ENCODE data around the gene KIAA1671.
A peak's percentile ranks its signal among the peaks of the same experiment; 100 is the strongest.
"Not testable (repeated sequence)": the region's sequence is repeated elsewhere in the genome, so short reads cannot be mapped to it uniquely, and the experiment has no call there.

The KIAA1671 gene

DNA sequence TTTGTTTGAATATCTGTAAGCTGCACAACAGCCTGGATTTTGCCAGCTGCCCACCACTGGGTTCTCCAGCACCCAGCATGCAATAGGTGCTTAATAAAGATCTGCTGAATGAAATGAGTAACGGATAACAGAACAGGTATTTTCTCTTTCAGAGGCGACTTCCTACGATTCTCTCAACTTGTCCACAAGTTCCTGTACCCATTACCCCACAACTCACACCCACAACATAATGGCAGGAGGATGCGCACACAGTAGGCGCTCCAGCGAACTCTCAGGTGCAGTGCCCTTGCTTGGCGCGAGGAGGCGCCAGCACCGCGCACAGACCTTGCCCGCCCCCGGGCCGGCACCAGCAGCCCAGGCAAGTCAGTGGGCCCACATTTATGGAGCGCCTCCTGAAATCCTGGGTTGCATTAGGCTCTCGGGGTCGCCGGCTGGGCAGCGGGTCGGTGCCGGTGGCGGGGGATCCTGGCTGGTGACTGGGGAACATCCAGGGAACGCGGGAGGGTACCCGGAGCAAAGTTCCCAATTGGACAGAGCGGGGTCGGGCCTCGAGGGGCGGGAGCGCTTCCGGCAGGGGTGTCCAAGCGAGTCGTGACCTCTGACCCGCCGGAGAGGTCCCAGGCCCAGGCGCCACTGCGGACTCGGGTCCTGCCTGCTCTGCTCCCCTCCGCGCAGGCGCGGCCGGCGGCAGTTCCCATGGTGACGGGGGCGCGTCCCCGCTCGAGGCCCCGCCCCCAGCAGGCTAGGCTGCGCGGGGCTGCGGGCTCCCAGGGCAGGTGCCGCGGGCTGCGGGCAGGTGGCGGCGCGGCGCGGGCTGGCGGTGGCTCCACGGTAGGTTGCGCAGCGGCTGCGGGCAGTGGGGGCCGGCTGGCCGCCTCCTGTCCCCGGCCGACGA is at the start of gene KIAA1671:
Gene KIAA1671 (plus strand): TSS at position 775 of the 895 bp plus-strand sequence. CDS start 75,284 bp downstream, outside the sequence.
- DNase-seq (ENCODE audit: low spot score): peak; percentile 88

GRCh38 chr22:24905909-24906308 is 46.6 kb upstream of the KIAA1671 start:
- DNase-seq (ENCODE audit: low spot score): no peak

- DNase-seq (ENCODE audit: low spot score): not testable (repeated sequence)
Measured at GRCh38 chr22:24907101-24907500, 45.4 kb upstream of the KIAA1671 start.

DNA sequence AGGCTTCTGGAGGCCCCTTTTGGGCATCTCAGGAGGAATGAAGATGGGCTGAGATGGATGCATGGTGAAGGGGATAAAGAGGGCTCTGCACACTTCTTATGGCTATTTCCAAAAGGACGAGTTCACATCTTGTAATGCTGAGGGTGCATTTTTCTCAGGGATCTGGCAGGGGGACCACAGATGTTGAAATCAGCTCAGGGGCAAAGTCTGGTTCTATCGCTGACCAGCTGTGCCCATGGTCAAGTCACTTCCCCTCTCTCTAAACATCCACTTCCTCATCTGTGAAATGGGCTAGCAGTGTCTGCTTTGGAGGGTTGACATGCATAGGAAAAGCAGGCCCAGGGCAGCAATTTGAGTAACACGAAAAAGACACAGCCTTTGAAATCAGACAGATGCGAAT is 32.5 kb upstream of the KIAA1671 start:
- no peak for DNase-seq (ENCODE audit: low spot score)

- no peak for DNase-seq (ENCODE audit: low spot score)
Measured at GRCh38 chr22:24925586-24926427, 26.7 kb upstream of the KIAA1671 start.

DNA sequence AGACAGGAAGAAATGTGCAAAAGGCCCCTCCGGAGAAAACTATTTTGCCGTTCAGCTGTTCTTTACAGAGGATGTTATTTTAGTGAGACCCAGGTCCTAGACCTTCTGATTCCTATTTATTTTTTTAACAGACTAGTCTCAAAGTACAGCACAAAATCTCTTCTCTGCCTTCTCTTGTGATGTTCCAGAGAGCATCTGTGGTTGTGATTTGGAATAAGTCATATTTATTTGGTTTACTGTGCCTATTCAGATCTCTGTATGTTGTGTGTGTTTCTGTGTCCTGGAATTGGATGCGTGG is 26.1 kb upstream of the KIAA1671 start:
- no peak for DNase-seq (ENCODE audit: low spot score)

- DNase-seq (ENCODE audit: low spot score): no peak
Measured at GRCh38 chr22:24926849-24927579, 25.5 kb upstream of the KIAA1671 start.

GRCh38 chr22:24928322-24928721 is 24.2 kb upstream of the KIAA1671 start:
- no peak for DNase-seq (ENCODE audit: low spot score)

- DNase-seq (ENCODE audit: low spot score): no peak
Measured at GRCh38 chr22:24930678-24931077, 21.8 kb upstream of the KIAA1671 start.

GRCh38 chr22:24935771-24936483 is 16.6 kb upstream of the KIAA1671 start:
- DNase-seq (ENCODE audit: low spot score): no peak

GRCh38 chr22:24937114-24937513 is 15.4 kb upstream of the KIAA1671 start:
- DNase-seq (ENCODE audit: low spot score): no peak

DNA sequence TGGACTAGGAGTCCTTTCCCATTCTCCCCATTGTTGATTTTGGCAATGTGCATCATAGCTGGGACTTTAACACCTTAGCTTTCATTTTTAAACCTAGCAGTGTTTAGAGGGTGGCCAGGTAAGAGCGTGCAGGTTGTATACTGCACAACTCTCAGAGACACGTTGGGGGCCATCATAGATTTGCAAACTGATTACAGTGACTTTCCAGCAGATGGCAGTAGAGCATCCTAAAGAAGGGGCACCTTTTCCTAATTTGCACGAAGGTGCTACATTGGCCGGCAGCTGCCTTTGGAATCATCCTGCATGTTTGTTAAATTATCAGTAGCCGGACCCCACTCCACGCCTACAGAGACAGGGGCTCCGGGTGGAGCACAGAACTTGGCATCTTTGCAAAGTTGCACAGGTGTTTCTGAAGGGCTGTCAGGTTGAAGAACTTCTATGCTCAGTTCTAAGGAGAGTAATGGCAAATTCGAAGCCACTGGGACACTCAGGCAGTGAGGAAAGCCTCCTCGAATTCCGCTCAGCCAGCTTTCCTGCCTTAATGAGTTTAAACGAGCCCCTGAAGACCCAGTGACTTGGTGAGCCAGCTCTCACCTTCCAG is 13.7 kb upstream of the KIAA1671 start:
- peak; percentile 65 for DNase-seq (ENCODE audit: low spot score)

DNA sequence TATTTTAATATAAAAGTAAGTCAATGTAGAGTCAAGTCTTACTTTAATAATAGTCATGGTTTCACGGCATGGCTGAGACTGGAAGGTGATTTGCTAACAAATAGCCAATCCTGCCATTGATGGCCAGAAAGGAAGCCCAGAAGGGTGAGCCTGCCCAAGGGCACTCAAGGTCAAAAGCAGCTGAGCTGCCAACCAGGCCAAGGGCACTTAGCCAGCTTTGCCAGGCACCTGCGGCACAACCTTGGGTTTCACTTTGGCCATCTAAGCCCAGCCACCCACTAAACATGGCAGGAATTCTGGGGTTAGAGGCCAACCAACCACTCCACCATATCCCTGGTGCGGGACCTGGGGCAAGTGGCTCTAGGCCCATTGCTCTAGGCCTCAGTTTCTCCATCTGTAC is 10.2 kb upstream of the KIAA1671 start:
- no peak for DNase-seq (ENCODE audit: low spot score)

DNA sequence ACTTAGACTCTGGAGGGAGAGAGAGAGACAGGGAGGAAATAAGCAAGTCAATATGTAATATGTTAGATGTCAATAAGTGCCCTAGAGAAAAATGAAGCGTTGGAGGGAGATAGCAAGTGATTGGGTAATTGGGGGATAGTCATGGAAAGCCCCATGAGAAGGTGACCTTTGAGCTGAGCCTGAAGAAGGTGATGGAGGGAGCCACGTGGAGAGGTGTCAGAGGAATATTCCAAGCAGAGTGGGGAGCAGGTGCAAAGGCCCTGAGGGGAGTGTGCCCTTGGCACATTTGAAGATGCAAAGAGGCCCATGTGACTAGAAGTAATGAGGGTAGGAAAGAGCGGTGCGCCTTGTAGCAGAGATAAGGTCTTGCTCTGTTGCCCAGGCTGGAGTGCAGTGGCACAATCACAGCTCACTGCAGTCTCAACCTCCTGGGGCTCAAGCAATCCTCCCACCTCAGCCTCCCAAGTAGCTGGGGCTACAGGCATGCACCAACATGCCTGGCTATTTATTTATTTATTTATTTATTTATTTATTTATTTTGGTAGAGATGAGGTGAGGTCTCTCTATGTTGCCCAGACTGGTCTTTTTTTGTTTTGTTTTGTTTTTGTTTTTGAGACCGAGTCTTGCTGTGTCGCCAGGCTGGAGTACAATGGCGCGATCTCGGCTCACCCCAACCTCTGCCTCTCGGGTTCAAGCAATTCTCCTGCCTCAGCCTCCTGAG is 8.1 kb upstream of the KIAA1671 start:
- DNase-seq (ENCODE audit: low spot score): no peak

DNA sequence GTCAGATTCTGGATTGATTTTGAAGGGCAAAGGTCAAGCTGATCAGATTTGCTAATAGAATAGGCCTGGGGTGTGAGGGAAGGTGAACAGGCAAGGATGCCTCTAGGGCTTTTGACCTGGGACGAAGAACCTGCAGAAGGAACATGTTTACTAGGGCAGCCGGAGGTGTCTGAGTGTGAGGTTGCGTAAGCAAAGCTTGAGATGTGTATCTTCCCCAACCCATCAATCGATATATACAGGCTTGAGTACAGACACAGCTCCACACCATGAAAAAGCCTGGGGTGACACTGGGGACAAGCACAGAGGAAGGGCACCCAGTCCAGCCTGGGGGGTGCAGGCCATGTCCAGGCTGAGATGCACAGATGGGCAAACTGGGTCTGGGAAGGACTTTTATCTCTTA is 7.1 kb upstream of the KIAA1671 start:
- no peak for DNase-seq (ENCODE audit: low spot score)

- DNase-seq (ENCODE audit: low spot score): no peak
Measured at GRCh38 chr22:24947383-24947782, 5.1 kb upstream of the KIAA1671 start.

DNA sequence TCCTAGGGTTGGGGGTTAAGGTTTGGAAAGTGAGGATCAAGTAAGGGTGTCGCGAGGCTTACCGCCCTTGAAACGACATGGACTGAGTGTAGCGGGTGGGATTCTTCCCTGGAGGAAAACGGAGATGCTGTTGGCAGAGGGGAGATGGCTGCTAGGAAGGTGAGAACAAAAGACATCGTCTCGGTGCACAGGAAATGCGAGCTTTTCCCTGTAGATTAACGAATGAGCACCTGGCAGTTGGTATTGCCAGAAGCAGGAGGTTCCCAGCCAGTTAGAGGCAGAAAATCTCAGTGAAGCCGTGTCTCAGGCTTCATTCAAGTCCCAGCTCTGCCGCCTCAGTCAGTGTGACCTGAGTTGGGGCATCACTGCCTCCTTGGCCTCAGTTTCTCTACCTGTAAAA is 4.6 kb upstream of the KIAA1671 start:
- DNase-seq (ENCODE audit: low spot score): no peak

DNA sequence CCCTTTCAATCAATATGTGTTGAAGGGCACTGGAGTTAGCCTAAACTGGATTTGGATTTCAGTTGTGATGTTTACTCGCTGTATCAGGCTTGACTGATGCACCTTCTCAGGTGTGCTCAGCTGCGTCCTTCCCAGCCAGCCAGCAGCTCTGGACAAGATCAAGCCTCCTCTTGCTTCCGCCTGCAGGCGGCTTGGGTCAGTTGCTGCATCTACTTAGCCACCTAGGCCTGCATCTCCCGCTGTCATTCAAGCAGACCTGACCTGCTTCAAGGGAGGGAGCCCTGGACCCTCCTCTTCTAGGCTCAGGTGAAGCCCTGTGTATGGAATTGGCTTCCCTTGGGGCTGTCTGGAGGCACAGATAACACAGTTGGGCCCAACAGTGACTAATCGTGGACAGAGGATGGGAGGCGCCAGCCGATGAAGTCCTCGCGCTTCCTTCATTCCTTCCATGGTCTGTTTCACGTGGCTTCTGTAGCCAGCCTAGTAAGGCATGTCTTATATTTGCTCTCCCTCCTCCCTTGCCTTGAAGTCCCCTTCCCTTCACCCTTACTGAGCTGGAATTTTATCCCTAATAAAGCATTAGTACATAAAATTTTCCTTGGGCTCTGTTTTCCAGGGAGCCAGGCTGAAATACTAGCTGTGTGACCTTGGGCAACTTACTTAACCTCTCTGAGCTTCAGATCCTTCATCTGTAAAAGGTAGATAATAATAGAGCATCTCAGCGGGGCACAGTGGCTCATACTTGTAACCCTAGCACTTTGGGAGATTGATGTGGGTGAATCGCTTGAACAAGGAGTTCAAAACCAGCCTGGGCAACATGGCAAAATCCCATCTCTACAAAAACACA is 3.9 kb upstream of the KIAA1671 start:
- DNase-seq (ENCODE audit: low spot score): no peak

GRCh38 chr22:24950272-24950902 is 2.1 kb upstream of the KIAA1671 start:
- DNase-seq (ENCODE audit: low spot score): peak; percentile 27
